Neural progenitor cell (in vitro differentiated cells): Measurements from ENCODE around the gene TMEM147. TPM values are rescaled to one million over a fixed set of nuclear protein-coding genes. Genes with fewer than 3 reads are reported as not detected.

Source experiments
- DNase-seq: peaks from one replicate; pipeline ENCODE4 v3.0.0-alpha.2; 2016; ENCODE audit warnings: low spot score
- H2AFZ ChIP-seq: fragments of 200-600 bp; sonication (generic); replicated peaks from 2 replicates; pipeline ENCODE4 v1.6.1; 2016; ENCODE audit warnings: antibody characterized with exemption
- H3F3A ChIP-seq: fragments of 200-600 bp; sonication (generic); 2 replicates; pipeline ENCODE4 v1.6.1; 2016; ENCODE audit warnings: antibody characterized with exemption, low read depth
- H3K27ac ChIP-seq: fragments of 200-600 bp; sonication (generic); 2 replicates; pipeline ENCODE4 v1.5.1; 2016; ENCODE audit warnings: mild to moderate bottlenecking
- H3K27me3 ChIP-seq: fragments of 200-600 bp; sonication (generic); 2 replicates; pipeline ENCODE4 v1.6.1; 2016; ENCODE audit warnings: mild to moderate bottlenecking, moderate library complexity
- H3K36me3 ChIP-seq: fragments of 200-600 bp; sonication (generic); 2 replicates; pipeline ENCODE4 v1.5.1; 2016
- H3K4me1 ChIP-seq: fragments of 200-600 bp; sonication (generic); 2 replicates; pipeline ENCODE4 v1.6.1; 2016; ENCODE audit warnings: mixed run types
- H3K4me2 ChIP-seq: fragments of 200-600 bp; sonication (generic); 2 replicates; pipeline ENCODE4 v1.6.1; 2016
- H3K4me3 ChIP-seq: fragments of 200-600 bp; sonication (generic); 2 replicates; pipeline ENCODE4 v1.5.1; 2016
- H3K79me2 ChIP-seq: fragments of 200-600 bp; sonication (generic); 2 replicates; pipeline ENCODE4 v1.6.1; 2016; ENCODE audit warnings: low read depth
- H3K9ac ChIP-seq: fragments of 200-600 bp; sonication (generic); 2 replicates; pipeline ENCODE4 v1.6.1; 2016
- H3K9me3 ChIP-seq: fragments of 200-600 bp; sonication (generic); 2 replicates; pipeline ENCODE4 v1.5.1; 2016; ENCODE audit warnings: low read depth
- H4K20me1 ChIP-seq: fragments of 200-600 bp; sonication (generic); 2 replicates; pipeline ENCODE4 v1.6.1; 2016; ENCODE audit warnings: low read depth
- H3K27ac Mint-ChIP-seq: 3 replicates; pipeline ENCODE4 v1.8.0; 2021; ENCODE audit warnings: mixed read lengths
- H3K27me3 Mint-ChIP-seq: 2 replicates; pipeline ENCODE4 v1.8.0; 2022; ENCODE audit warnings: low read depth, mild to moderate bottlenecking, inconsistent platforms, moderate library complexity, mixed read lengths; ENCODE audit not compliant: insufficient read depth
- H3K36me3 Mint-ChIP-seq: 3 replicates; pipeline ENCODE4 v1.8.0; 2021; ENCODE audit warnings: mixed read lengths
- H3K4me1 Mint-ChIP-seq: 3 replicates; pipeline ENCODE4 v1.8.0; 2021; ENCODE audit warnings: mixed read lengths
- H3K4me3 Mint-ChIP-seq: 3 replicates; pipeline ENCODE4 v1.8.0; 2021; ENCODE audit warnings: mild to moderate bottlenecking, moderate library complexity, mixed read lengths
- H3K9me3 Mint-ChIP-seq: 3 replicates; pipeline ENCODE4 v1.8.0; 2020; ENCODE audit warnings: mixed read lengths
- EZH2 ChIP-seq: fragments of 200-600 bp; sonication (generic); IDR thresholded peaks from 2 replicates; pipeline ENCODE4 v1.6.1; 2017; ENCODE audit warnings: antibody characterized with exemption, mild to moderate bottlenecking, moderate library complexity
- EZH2phosphoT487 ChIP-seq: fragments of 200-600 bp; sonication (generic); IDR thresholded peaks from 2 replicates; pipeline ENCODE4 v1.6.1; 2017; ENCODE audit warnings: antibody characterized with exemption
- total RNA-seq: library from RNA; depleted of rRNA; stranded (reverse); fragments of >200 nt; gene quantifications from 2 replicates; pipeline ENCODE4 v1.2.3, GENCODE V29; 2015; ENCODE audit warnings: low replicate concordance
- TF ChIP-seq, protein P1 (sequence below): fragments of 200-600 bp; sonication (generic); IDR thresholded peaks from 2 replicates; pipeline ENCODE4 v1.5.1; 2017; ENCODE audit warnings: antibody characterized with exemption, mild to moderate bottlenecking

Gene TMEM147
- total RNA-seq, 1 donor from 2014 or later = 57.8 TPM

DNA sequence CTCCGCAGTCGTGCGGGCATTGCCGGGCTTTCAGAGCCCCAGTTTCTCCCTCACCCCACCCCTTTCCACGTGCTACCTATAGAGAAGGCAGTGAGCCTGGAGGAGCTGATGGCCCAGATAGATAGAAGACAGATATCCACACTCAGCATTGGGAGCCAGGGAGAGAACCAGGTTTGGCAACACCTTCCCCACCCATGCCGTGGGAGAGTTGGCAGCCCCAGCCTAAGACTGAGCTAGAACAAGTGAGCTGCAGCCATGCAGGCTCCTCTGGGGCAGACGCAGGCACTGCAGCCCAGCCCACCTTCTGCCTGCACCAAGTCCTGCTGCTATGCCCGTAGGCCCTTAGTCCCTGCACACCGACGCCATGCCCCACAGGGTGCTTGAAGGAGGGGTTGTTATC, 44.8 kb upstream of the TMEM147 start:
- Histone ChIP-seq H3K27ac (no peak overlapping the region), H3K36me3 (no peaks in the 10 kb centered on the region), H3K4me1 (no peaks in the 10 kb centered on the region), H3K27me3 (no peaks in the 10 kb centered on the region), H4K20me1 (peaks cover 4% of the 10 kb centered on the region), H3K9ac (no peak overlapping the region), H2AFZ (no peak overlapping the region), H3F3A (no peaks in the 10 kb centered on the region), H3K4me3 (no peak overlapping the region), H3K9me3 (no peaks in the 10 kb centered on the region), H3K79me2 (no peaks in the 10 kb centered on the region), H3K4me2 (no peak overlapping the region)
- Mint-ChIP-seq H3K4me3 (no peak overlapping the region), H3K4me1 (peaks cover 4% of the 10 kb centered on the region), H3K36me3 (no peaks in the 10 kb centered on the region), H3K27ac (no peak overlapping the region), H3K9me3 (no peaks in the 10 kb centered on the region), H3K27me3 (peaks cover 12% of the 10 kb centered on the region)
- TF ChIP-seq EZH2phosphoT487 = no peak
- TF ChIP-seq, protein P1, sequence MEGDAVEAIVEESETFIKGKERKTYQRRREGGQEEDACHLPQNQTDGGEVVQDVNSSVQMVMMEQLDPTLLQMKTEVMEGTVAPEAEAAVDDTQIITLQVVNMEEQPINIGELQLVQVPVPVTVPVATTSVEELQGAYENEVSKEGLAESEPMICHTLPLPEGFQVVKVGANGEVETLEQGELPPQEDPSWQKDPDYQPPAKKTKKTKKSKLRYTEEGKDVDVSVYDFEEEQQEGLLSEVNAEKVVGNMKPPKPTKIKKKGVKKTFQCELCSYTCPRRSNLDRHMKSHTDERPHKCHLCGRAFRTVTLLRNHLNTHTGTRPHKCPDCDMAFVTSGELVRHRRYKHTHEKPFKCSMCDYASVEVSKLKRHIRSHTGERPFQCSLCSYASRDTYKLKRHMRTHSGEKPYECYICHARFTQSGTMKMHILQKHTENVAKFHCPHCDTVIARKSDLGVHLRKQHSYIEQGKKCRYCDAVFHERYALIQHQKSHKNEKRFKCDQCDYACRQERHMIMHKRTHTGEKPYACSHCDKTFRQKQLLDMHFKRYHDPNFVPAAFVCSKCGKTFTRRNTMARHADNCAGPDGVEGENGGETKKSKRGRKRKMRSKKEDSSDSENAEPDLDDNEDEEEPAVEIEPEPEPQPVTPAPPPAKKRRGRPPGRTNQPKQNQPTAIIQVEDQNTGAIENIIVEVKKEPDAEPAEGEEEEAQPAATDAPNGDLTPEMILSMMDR = no peak
- TF ChIP-seq EZH2 = no peak
- DNase-seq = no peak

DNA sequence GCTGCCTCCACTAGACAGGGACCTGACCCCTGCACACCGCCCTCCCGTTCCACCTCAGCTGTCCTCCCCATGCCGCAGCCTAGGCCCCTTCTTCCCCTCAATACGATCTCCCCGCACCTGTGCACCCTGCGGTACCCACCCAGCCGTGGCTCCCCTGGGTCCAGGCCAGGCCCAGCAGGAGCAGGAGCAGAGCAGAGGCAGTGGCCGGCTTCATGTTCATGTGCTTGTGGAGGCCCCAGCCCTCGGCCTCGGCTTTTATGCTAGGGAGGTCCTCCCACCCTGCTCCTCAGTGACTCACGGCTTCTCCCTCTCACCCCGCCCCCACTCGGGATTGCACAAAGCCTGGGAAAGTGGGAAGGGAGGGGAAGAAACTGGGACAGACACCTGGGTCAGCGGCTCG, 43.7 kb upstream of the TMEM147 start:
- Histone ChIP-seq H4K20me1 (no peaks in the 10 kb centered on the region), H3K36me3 (no peaks in the 10 kb centered on the region), H3K4me2 (no peak overlapping the region), H3K4me1 (no peaks in the 10 kb centered on the region), H3K9me3 (no peaks in the 10 kb centered on the region), H2AFZ (no peak overlapping the region), H3K9ac (no peak overlapping the region), H3K79me2 (no peaks in the 10 kb centered on the region), H3F3A (no peaks in the 10 kb centered on the region), H3K27me3 (no peaks in the 10 kb centered on the region), H3K27ac (no peak overlapping the region), H3K4me3 (no peak overlapping the region)
- Mint-ChIP-seq H3K36me3 (no peaks in the 10 kb centered on the region), H3K27ac (no peak overlapping the region), H3K27me3 (peaks cover 20% of the 10 kb centered on the region), H3K4me3 (no peak overlapping the region), H3K4me1 (peaks cover 4% of the 10 kb centered on the region), H3K9me3 (no peaks in the 10 kb centered on the region)
- DNase-seq = no peak
- no peak for TF ChIP-seq EZH2phosphoT487
- TF ChIP-seq, protein P1 = no peak
- no peak for TF ChIP-seq EZH2

DNA sequence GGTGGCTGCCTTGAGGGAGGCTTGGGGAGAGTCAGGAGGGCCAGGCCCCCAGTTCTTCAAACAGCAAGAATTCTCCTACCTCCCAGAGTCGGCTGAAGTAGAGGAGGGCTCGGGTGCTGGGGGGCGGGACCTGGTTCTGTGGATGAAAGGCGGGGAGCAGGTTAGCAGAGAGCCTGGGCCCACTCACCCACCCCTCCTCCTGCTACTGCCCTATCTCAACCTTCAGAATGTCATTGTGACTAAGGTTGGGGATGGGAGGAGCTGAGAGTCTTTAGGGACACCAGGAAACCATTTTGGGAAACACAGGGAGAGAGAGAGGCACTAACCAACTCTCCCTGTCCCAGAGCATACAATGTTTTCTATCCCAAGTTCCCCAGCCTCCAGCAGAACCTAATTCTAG, 42.7 kb upstream of the TMEM147 start:
- Histone ChIP-seq H2AFZ (no peak overlapping the region), H3K9me3 (no peaks in the 10 kb centered on the region), H3K27ac (no peak overlapping the region), H3F3A (no peaks in the 10 kb centered on the region), H3K36me3 (no peaks in the 10 kb centered on the region), H4K20me1 (no peaks in the 10 kb centered on the region), H3K4me3 (no peak overlapping the region), H3K27me3 (no peaks in the 10 kb centered on the region), H3K79me2 (no peaks in the 10 kb centered on the region), H3K4me1 (no peaks in the 10 kb centered on the region), H3K9ac (no peak overlapping the region), H3K4me2 (no peak overlapping the region)
- no peaks in the 10 kb centered on the region for H3K9me3 Mint-ChIP-seq
- no peak overlapping the region for H3K27ac Mint-ChIP-seq
- H3K27me3 Mint-ChIP-seq = peaks cover 25% of the 10 kb centered on the region
- TF ChIP-seq, protein P1 = no peak
- no peak for TF ChIP-seq EZH2
- H3K36me3 Mint-ChIP-seq = no peaks in the 10 kb centered on the region
- peaks cover 4% of the 10 kb centered on the region for H3K4me1 Mint-ChIP-seq
- no peak for DNase-seq
- no peak overlapping the region for H3K4me3 Mint-ChIP-seq
